Measurements from ENCODE around the gene CLCN1.

The CLCN1 gene

DNA sequence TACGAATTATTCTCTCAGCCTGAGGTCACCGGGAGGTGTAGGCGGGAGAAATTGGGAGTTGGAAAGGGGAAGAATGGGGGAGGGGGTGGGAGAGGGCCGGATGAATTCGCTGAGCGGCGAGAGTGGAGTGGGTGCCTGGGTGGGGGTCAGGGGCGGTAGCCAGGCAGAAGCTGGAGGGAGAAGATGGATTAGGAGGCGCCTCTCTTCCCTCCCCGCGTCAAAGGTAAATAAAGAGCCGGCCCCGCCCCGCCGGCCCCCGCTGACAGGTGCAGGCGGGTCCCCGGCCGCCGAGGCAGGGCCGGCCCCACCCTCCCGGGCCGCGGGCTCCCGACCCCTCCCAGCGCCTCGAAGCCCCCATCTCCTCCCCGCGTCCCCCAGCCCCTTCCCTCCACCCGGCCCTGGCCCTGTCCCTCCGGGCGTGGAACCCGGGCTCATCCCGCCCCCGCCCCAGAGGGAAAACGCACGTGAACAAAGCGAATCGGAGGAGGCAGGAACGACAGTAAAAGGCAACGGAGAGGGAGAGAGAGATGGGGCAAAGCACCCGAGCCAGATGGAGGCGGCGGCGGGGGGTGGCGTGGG is 45.7 kb downstream of the CLCN1 start:
- TF ChIP-seq POLR2AphosphoS5 (IDR thresholded peaks at IDR 0.05; ENCODE audit: low read depth): no peak
- TF ChIP-seq, protein P1, sequence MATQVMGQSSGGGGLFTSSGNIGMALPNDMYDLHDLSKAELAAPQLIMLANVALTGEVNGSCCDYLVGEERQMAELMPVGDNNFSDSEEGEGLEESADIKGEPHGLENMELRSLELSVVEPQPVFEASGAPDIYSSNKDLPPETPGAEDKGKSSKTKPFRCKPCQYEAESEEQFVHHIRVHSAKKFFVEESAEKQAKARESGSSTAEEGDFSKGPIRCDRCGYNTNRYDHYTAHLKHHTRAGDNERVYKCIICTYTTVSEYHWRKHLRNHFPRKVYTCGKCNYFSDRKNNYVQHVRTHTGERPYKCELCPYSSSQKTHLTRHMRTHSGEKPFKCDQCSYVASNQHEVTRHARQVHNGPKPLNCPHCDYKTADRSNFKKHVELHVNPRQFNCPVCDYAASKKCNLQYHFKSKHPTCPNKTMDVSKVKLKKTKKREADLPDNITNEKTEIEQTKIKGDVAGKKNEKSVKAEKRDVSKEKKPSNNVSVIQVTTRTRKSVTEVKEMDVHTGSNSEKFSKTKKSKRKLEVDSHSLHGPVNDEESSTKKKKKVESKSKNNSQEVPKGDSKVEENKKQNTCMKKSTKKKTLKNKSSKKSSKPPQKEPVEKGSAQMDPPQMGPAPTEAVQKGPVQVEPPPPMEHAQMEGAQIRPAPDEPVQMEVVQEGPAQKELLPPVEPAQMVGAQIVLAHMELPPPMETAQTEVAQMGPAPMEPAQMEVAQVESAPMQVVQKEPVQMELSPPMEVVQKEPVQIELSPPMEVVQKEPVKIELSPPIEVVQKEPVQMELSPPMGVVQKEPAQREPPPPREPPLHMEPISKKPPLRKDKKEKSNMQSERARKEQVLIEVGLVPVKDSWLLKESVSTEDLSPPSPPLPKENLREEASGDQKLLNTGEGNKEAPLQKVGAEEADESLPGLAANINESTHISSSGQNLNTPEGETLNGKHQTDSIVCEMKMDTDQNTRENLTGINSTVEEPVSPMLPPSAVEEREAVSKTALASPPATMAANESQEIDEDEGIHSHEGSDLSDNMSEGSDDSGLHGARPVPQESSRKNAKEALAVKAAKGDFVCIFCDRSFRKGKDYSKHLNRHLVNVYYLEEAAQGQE (IDR thresholded peaks at IDR 0.05; ENCODE audit: insufficient replicate concordance, low read depth): no peak
- TF ChIP-seq GABPA (IDR thresholded peaks at IDR 0.05; ENCODE audit: low read depth): no peak
- no peak for TF ChIP-seq SPI1 (IDR thresholded peaks at IDR 0.05; ENCODE audit: borderline replicate concordance, low read depth)
- TF ChIP-seq, protein P2, sequence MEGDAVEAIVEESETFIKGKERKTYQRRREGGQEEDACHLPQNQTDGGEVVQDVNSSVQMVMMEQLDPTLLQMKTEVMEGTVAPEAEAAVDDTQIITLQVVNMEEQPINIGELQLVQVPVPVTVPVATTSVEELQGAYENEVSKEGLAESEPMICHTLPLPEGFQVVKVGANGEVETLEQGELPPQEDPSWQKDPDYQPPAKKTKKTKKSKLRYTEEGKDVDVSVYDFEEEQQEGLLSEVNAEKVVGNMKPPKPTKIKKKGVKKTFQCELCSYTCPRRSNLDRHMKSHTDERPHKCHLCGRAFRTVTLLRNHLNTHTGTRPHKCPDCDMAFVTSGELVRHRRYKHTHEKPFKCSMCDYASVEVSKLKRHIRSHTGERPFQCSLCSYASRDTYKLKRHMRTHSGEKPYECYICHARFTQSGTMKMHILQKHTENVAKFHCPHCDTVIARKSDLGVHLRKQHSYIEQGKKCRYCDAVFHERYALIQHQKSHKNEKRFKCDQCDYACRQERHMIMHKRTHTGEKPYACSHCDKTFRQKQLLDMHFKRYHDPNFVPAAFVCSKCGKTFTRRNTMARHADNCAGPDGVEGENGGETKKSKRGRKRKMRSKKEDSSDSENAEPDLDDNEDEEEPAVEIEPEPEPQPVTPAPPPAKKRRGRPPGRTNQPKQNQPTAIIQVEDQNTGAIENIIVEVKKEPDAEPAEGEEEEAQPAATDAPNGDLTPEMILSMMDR (IDR thresholded peaks at IDR 0.05; ENCODE audit: insufficient read depth, low read length): no peak
- peaks cover 39% of the 10 kb centered on the region for H3K27me3 ChIP-seq (ENCODE audit: insufficient read depth, poor library complexity, severe bottlenecking)
- peak overlapping the region; percentile 49 for H3K4me3 ChIP-seq (replicated peaks; ENCODE audit: insufficient read depth, low read length)
- H3K27ac ChIP-seq (replicated peaks): no peak overlapping the region
- DNase-seq (ENCODE audit: low read depth in 1 of 2, low spot score in 1 of 2): no peak

DNA sequence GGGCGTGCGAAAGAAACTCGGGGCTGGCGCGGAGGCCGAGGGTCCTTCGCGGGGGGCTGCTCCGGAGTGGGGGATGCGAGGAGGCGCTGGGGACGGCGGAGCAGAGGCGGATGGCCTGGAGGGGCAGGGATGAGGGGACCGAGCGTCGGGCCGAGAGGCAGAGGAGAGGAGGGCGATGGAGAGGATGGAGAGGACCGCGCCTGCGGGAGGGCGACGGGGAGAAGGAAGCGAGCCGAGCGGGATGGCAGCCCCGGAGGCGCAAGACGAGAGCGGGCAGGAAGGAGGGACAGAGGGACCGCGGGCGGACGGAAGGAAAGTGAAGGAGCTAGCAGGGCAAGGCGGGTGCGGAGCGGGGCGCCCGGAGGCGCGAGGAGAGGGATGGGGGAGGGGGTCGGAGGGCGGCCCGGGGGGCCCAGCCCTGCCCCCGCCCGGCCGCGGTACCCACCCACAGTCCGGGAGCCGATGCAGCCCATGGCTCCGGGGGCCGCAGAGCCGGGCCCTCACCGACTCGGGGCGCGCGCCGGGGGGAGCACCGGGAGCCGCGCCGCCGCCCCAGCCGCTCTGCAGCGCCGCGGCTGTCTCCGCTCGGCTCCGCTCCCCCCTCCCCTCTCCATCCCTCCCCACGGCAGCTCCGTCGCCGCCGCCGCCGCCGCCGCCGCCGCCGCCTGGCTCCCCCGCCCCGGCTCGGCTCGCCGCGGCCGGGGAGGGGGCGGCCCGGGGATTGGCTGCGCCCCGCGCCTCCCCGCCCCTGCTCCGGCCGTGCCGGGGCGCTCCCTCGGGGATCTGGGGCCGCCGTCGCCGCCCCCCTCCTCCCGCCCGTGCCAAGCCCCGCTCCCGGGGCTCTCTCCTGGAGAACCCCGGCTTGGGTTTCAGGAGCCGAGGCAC is 46.5 kb downstream of the CLCN1 start, which contains the start of gene FAM131B:
Gene FAM131B, minus strand, starts transcription at position 583 of the 885 bp plus-strand sequence. Its CDS starts 110 bp downstream, at position 473.
- no peak within 1 kb of the TSS for H3K27ac ChIP-seq (replicated peaks)
- peak within 1 kb of the TSS; percentile 49 for H3K4me3 ChIP-seq (replicated peaks; ENCODE audit: insufficient read depth, low read length)
- TF ChIP-seq POLR2AphosphoS5 (IDR thresholded peaks at IDR 0.05; ENCODE audit: low read depth): no peak
- TF ChIP-seq, protein P1 (IDR thresholded peaks at IDR 0.05; ENCODE audit: insufficient replicate concordance, low read depth): no peak
- TF ChIP-seq GABPA (IDR thresholded peaks at IDR 0.05; ENCODE audit: low read depth): no peak
- TF ChIP-seq, protein P2 (IDR thresholded peaks at IDR 0.05; ENCODE audit: insufficient read depth, low read length): no peak
- no peak for TF ChIP-seq SPI1 (IDR thresholded peaks at IDR 0.05; ENCODE audit: borderline replicate concordance, low read depth)
- no peak for DNase-seq (ENCODE audit: low read depth in 1 of 2, low spot score in 1 of 2)
- H3K27me3 ChIP-seq (ENCODE audit: insufficient read depth, poor library complexity, severe bottlenecking): peaks cover 39% of the 10 kb centered on the region

DNA sequence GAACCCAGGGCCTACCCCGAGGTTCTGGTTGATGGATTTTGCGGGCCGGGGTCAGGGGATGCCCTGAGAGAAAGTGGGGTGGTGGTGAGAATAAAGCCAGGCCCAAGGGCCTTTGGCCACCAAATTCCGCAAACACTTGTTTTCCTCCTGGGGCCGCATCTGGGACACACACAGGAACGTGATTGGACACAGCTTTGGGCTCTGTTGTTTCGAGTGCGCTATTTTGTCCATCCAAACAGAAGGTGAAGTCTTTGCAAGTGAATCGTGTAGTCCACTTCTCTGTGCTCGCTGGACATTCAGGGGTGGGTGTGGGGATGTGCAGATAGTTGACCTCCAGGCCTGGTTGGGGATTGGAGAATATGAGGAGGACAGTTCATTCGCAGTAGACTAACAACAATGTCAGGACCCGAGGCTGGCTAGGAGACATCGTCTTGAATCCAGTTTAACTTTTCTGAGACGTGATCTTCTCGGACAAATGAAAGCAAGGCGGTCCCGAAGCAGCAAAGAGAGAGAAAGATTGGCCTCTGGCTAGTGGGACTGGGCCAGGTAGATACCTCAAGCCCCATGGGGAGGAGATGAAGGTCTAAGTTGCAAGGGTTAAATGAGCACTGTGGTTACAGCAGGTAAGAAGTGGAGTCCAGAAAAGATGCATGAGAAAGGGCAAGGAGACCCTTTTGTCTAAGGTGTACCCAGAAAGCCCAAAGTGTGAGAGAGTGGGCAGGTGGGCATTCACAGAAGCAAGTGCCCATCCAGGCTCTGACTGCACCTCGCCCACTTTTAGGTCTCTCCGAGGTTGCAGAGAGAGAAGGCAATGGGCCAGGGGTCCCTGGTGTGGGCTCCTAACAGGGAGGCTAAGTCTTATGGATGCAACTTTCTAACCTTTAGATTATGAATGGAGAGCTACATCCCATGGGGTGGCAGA is 47.4 kb downstream of the CLCN1 start:
- no peak for TF ChIP-seq SPI1 (IDR thresholded peaks at IDR 0.05; ENCODE audit: borderline replicate concordance, low read depth)
- no peak for TF ChIP-seq POLR2AphosphoS5 (IDR thresholded peaks at IDR 0.05; ENCODE audit: low read depth)
- TF ChIP-seq GABPA (IDR thresholded peaks at IDR 0.05; ENCODE audit: low read depth): no peak
- TF ChIP-seq, protein P1 (IDR thresholded peaks at IDR 0.05; ENCODE audit: insufficient replicate concordance, low read depth): no peak
- TF ChIP-seq, protein P2 (IDR thresholded peaks at IDR 0.05; ENCODE audit: insufficient read depth, low read length): no peak
- Histone ChIP-seq H3K27ac (replicated peaks) (no peak overlapping the region), H3K27me3 (ENCODE audit: insufficient read depth, poor library complexity, severe bottlenecking) (peaks cover 39% of the 10 kb centered on the region), H3K4me3 (replicated peaks; ENCODE audit: insufficient read depth, low read length) (peak overlapping the region; percentile 14)
- no peak for DNase-seq (ENCODE audit: low read depth in 1 of 2, low spot score in 1 of 2)

Data from HL-60 (cell line).